Right renal pelvis (tissue), 4 donors: ENCODE data around the gene NMNAT1. TPM values are rescaled to one million over a fixed set of nuclear protein-coding genes. Genes with fewer than 3 reads are reported as not detected.
"Not testable (repeated sequence)": the region's sequence is repeated elsewhere in the genome, so short reads cannot be mapped to it uniquely, and the experiment has no call there.

Source experiments
- DNase-seq, 4 donors: peaks; one replicate each; pipeline ENCODE4 v3.0.0-alpha.2; 2013; ENCODE audit warnings: low read depth in 4 of 4, low spot score in 3 of 4, missing footprints in 1 of 4
- polyA plus RNA-seq, 4 donors: library from polyadenylated mRNA; unstranded; fragments of 120-200 nt; gene quantifications; one replicate each; pipeline ENCODE4 v1.2.1, GENCODE V29; 2013; ENCODE audit not compliant: insufficient read length in 4 of 4

The NMNAT1 gene
- polyA plus RNA-seq, 4 donors: 19.3 to 23.3 (median 21.6) TPM

GRCh38 chr1:10007169-10007568 is 63.9 kb downstream of the NMNAT1 start:
- DNase-seq: no peak

GRCh38 chr1:10014016-10014415 is 70.7 kb downstream of the NMNAT1 start:
- no peak for DNase-seq

GRCh38 chr1:10019561-10019960 is 76.3 kb downstream of the NMNAT1 start:
- no peak for DNase-seq

- DNase-seq: no peak
These were observed 76.8 kb downstream of the NMNAT1 start for GRCh38 chr1:10020086-10020485.

- DNase-seq: not testable (repeated sequence)
These were observed 77.4 kb downstream of the NMNAT1 start for GRCh38 chr1:10020678-10021077.

- DNase-seq: not testable (repeated sequence)
These were observed 78.7 kb downstream of the NMNAT1 start for GRCh38 chr1:10021992-10022391.

- no peak for DNase-seq
These were observed 79.4 kb downstream of the NMNAT1 start for GRCh38 chr1:10022656-10023055.

- no peak for DNase-seq
These were observed 82.1 kb downstream of the NMNAT1 start for GRCh38 chr1:10025354-10025753.

- no peak for DNase-seq
These were observed 83.8 kb downstream of the NMNAT1 start for GRCh38 chr1:10027027-10027426.

- not testable (repeated sequence) for DNase-seq
These were observed 85.8 kb downstream of the NMNAT1 start for GRCh38 chr1:10028956-10029500.

GRCh38 chr1:10031461-10031860 is 88.2 kb downstream of the NMNAT1 start:
- no peak for DNase-seq

- DNase-seq: peak; percentile 97 to 98 (median 98)
These were observed 89.5 kb downstream of the NMNAT1 start, which contains the start of gene UBE4B for GRCh38 chr1:10032590-10033358. Gene UBE4B, plus strand, starts transcription at chr1:10032958. Its CDS starts 713 bp downstream, at chr1:10033671.

- DNase-seq: no peak
These were observed 90.1 kb downstream of the NMNAT1 start for GRCh38 chr1:10033359-10033845.

Other genes with a start within 250 kb of the NMNAT1 start
- gene CLSTN1, start 119.5 kb upstream of the NMNAT1 start, polyA plus RNA-seq: 100 to 1,000 TPM; 141 to 170 (median 147) TPM
- gene CTNNBIP1, start 33.2 kb upstream of the NMNAT1 start, polyA plus RNA-seq: 10 to 100 TPM; 30.7 to 36.5 (median 34.8) TPM
- gene LZIC, start 84 bp upstream of the NMNAT1 start, polyA plus RNA-seq: 10 to 100 TPM; 60.1 to 74.9 (median 74.1) TPM
- 10 to 100 TPM; 21.0 to 35.6 (median 33.6) TPM for gene RBP7, start 53.8 kb downstream of the NMNAT1 start, polyA plus RNA-seq
- 10 to 100 TPM; 49.1 to 57.9 (median 50.8) TPM for gene UBE4B, start 89.5 kb downstream of the NMNAT1 start, polyA plus RNA-seq